Measurements from ENCODE around the gene PCAT6.
"Not testable (repeated sequence)": the region's sequence is repeated elsewhere in the genome, so short reads cannot be mapped to it uniquely, and the experiment has no call there.

PCAT6 gene

DNA sequence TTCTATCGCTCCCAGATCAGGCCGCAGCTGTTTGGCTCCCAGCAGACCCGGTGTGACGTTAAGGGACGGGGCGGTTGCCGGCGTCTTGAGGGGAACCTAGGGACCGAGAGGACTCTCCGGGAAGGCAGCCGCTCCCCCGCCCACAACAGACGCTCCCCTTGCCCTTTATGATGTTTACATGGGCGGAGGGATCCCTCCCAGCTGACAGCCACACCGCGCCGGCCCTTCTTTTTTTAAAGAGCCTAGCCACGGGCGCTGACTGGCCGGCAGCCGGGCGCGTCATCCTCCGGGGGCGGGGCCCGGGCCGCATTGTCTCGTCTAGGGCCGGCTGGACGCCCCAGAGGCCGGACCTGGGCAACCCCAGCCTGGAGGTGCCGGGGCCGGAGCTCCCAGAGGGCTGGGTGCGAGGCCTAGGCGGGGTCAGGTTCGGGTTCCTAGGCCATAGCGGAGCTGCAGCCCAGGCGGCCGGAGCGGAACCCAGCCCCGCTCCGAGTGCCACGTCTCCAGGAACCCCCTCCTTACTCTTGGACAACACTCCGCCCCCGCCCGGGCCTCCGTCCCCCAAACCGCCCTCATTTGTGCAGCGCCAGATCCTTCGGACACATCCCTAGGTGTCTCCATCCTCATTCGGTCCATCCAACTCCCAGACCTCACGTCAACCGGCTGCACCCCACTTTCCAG is at the start of gene PCAT6:
Gene PCAT6 (plus strand): TSS at position 340 of the 681 bp plus-strand sequence.
- Mint-ChIP-seq H3K4me1 (ENCODE audit: low read depth) (peaks cover 33% of the 10 kb centered on the region), H3K27ac (peak within 1 kb of the TSS; percentile 58), H3K27me3 (no peaks in the 10 kb centered on the region), H3K4me3 (peak within 1 kb of the TSS; percentile 88), H3K36me3 (no peaks in the 10 kb centered on the region), H3K9me3 (ENCODE audit: low read depth) (no peaks in the 10 kb centered on the region)

DNA sequence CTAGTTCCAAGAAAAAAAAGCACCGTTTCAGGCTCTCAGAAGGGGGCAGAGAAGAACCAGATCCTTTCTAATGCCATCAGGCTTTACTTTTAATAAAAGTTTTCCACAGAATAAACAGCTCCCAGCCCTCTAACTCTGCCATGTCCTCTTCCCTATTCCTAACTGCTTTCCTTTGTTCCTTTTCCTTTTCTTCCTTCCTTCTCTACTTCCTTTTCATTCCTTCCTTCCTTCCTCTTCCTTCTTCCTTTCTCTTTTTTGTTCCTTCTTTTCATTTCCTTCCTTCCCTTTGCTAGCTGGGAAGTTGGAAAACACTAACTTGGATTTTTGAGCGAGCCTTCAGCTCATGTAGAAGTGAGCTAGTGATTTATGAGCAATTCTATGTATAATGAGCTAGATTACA is 48.7 kb upstream of the PCAT6 start:
- Mint-ChIP-seq H3K27me3 (no peaks in the 10 kb centered on the region), H3K36me3 (peaks cover 3% of the 10 kb centered on the region), H3K4me3 (no peak overlapping the region), H3K27ac (no peak overlapping the region), H3K9me3 (ENCODE audit: low read depth) (no peaks in the 10 kb centered on the region), H3K4me1 (ENCODE audit: low read depth) (no peaks in the 10 kb centered on the region)

DNA sequence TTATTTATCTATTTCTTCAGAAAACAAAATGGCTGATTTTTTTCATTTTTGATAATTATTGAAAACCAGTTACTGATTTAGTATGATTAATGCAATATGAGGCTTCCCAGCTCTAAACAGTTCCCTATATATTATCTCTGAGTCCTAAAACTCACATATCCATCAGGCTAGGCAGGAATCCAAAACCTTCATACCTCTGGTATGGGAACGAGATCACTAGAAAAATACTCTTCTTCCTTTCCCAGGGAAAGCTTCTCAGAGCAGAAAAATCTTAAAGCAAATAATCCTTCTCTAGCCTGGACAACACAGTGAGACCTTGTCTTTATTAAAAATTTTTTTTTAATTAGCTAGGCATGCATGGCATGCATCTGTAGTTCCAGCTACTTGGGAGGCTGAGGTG is 45.0 kb upstream of the PCAT6 start:
- no peaks in the 10 kb centered on the region for H3K9me3 Mint-ChIP-seq (ENCODE audit: low read depth)
- H3K4me1 Mint-ChIP-seq (ENCODE audit: low read depth): no peaks in the 10 kb centered on the region
- no peaks in the 10 kb centered on the region for H3K27me3 Mint-ChIP-seq
- H3K36me3 Mint-ChIP-seq: peaks cover 6% of the 10 kb centered on the region
- H3K4me3 Mint-ChIP-seq: no peak overlapping the region
- H3K27ac Mint-ChIP-seq: no peak overlapping the region

DNA sequence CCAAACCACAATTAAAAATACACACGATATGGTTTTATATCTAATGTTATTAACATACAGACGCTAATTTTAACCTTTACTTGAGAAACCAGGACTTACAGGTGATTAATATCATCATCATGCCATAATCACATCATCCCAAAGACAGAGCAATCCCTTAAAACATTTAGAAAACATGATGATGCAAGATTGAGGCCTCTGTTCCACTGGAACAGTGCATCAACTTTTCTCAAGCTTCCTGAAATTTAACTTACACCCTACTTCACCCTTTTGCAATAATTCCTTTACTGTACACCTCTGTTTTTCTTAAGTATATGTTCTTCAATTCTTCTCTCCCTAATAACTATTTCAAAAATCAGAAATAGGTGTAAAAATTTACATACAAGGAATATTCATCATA is 40.6 kb upstream of the PCAT6 start:
- no peaks in the 10 kb centered on the region for H3K27me3 Mint-ChIP-seq
- H3K36me3 Mint-ChIP-seq: peaks cover 8% of the 10 kb centered on the region
- no peak overlapping the region for H3K27ac Mint-ChIP-seq
- H3K9me3 Mint-ChIP-seq (ENCODE audit: low read depth): no peaks in the 10 kb centered on the region
- H3K4me3 Mint-ChIP-seq: no peak overlapping the region
- H3K4me1 Mint-ChIP-seq (ENCODE audit: low read depth): no peaks in the 10 kb centered on the region

DNA sequence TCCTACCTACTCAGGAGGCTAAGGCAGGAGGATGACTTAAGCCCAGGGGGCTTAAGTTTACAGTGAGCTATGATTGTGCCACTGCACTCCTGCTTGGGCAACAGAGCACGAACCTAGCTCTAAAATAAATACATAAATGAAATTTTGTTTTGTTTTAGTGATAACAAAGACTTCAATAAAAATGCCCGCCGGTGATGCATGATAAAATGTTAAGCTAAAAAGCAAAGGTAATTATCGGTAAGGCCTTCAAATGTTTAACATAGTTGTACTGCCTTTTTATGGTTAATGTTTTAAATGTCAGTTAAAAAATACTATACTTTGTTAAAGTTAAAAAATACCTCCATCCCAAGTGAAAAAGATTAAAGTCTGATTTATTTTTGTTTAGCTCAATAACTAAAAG is 29.6 kb upstream of the PCAT6 start:
- Mint-ChIP-seq H3K27ac (peak overlapping the region; percentile 38), H3K4me3 (no peak overlapping the region), H3K4me1 (ENCODE audit: low read depth) (peaks cover 21% of the 10 kb centered on the region), H3K27me3 (no peaks in the 10 kb centered on the region), H3K9me3 (ENCODE audit: low read depth) (no peaks in the 10 kb centered on the region), H3K36me3 (peaks cover 3% of the 10 kb centered on the region)

DNA sequence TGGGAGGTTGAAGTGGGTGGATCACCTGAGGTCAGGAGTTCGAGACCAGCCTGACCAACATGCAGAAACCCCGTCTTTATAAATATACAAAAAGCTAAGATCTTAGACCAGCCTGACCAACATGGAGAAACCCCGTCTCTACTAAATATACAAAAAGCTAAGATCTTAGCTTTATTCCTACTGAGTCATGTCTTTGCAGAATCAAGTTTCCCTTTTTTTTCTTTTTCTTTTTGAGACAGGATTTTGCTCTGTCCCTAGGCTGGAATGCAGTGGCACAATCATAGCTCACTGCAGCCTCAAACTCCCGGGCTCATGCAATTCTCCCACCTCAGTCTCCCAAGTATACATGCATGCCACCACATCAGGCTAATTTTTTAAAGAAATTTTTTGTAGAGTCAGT is 23.9 kb upstream of the PCAT6 start:
- H3K27me3 Mint-ChIP-seq: no peaks in the 10 kb centered on the region
- no peak overlapping the region for H3K27ac Mint-ChIP-seq

DNA sequence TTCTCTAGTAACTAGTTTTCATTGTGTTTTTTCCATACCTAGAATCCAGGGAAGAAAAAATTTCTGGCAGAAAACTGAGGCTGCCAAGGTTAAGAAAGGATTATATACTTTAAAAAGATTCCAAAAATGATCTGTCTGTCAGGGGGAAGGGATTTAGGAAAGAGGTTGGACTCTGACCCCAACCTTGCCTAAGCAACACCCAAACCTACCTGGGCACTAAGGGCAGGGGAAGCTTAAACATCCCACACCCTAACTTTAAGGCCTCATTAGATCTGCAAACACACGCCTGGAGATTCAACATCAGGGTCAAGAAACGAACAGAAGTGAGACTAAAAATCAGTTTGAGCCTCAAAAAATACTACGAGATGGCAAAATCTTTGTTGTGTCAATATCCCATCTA is 22.0 kb upstream of the PCAT6 start:
- Mint-ChIP-seq H3K36me3 (no peaks in the 10 kb centered on the region), H3K4me1 (ENCODE audit: low read depth) (peaks cover 21% of the 10 kb centered on the region), H3K27ac (no peak overlapping the region), H3K27me3 (no peaks in the 10 kb centered on the region), H3K4me3 (no peak overlapping the region), H3K9me3 (ENCODE audit: low read depth) (no peaks in the 10 kb centered on the region)

More for the DNA sequence above, 23.9 kb upstream of the PCAT6 start:
- Mint-ChIP-seq H3K9me3 (ENCODE audit: low read depth) (no peaks in the 10 kb centered on the region), H3K36me3 (no peaks in the 10 kb centered on the region), H3K4me1 (ENCODE audit: low read depth) (peaks cover 23% of the 10 kb centered on the region), H3K4me3 (no peak overlapping the region)

DNA sequence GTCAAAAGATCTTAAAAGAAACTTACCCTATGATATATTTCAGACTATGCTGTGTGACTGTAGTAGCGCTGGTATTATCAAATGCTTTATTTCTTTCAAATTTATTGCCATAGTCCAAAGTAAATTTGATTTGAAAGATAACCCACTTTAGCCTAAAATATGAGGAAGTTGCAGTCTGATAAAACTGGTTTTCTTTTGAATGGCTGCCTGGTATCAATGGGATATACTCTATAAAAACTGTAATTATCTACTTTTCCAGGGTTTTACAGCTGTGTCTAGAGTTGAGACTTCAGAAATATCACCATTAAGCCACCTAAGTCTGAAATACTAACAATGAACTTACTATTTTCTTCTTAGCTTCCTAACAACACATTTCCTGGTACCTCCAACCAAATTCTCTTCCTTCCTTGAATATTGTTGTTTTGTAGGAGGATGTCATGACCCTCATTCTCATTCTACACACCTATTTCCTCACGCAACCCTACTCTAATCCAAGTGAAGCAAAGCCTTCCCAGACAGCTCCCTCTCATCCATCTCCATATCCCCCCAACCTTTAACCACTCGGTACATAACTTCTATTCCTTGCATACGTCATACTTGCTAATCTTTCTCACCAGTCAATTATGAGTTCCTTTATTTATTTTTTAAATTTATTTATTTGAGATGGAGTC is 19.5 kb upstream of the PCAT6 start:
- no peak overlapping the region for H3K27ac Mint-ChIP-seq

DNA sequence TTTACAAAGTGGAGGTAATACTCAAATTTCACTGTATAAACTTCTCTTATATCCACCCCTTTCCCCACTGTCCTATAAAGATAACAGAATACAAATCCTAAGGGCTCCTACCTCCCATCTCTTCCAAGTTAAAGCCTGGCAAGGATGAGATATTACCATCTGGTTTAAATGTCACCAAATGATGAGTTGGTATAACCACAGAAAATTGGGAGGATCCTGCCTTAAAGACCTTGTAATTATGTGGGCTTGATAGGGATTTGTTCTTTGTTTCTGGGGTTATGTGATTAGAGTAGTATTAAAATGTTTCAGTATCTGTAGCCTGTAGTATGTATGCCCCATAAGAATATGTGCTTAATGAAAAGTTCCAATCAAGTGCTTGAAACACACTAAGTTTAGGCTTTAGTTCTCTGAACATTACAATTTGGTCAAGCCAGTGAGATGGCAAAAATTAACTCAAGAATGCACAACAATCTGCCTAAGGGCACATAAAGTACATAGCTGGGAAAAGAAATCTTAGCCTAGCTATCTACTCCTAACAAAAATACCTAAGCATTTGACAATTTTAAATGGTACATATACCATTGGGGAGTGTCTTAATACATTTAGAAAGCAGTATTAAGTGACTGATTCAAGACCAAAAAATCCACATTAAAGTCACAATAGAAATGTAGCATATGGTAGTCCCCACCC is 16.6 kb upstream of the PCAT6 start:
- Mint-ChIP-seq H3K27me3 (no peaks in the 10 kb centered on the region), H3K27ac (no peak overlapping the region), H3K36me3 (no peaks in the 10 kb centered on the region), H3K4me1 (ENCODE audit: low read depth) (peaks cover 30% of the 10 kb centered on the region), H3K9me3 (ENCODE audit: low read depth) (no peaks in the 10 kb centered on the region), H3K4me3 (no peak overlapping the region)

More for the DNA sequence above, 19.5 kb upstream of the PCAT6 start:
- H3K36me3 Mint-ChIP-seq: no peaks in the 10 kb centered on the region
- no peak overlapping the region for H3K4me3 Mint-ChIP-seq
- H3K9me3 Mint-ChIP-seq (ENCODE audit: low read depth): no peaks in the 10 kb centered on the region
- H3K27me3 Mint-ChIP-seq: no peaks in the 10 kb centered on the region
- peaks cover 23% of the 10 kb centered on the region for H3K4me1 Mint-ChIP-seq (ENCODE audit: low read depth)

DNA sequence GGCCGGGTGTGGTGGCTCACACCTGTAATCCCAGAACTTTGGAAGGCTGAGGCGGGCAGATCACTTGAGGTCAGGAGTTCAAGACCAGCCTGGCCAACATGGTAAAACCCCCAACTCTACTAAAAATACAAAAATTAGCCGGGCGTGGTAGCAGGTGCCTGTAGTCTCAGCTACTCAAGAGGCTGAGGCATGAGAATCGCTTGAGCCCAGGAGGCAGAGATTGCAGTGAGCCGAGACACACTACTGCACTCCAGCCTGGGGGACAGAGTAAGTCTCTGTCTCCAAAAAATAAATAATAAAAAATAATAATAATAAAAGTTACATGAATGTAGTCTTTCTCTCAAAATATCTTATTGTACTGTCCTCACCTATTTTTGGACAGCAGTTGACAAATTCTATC is 15.8 kb upstream of the PCAT6 start:
- peaks cover 30% of the 10 kb centered on the region for H3K4me1 Mint-ChIP-seq (ENCODE audit: low read depth)
- not testable (repeated sequence) for H3K4me3 Mint-ChIP-seq; H3K36me3 Mint-ChIP-seq; H3K9me3 Mint-ChIP-seq (ENCODE audit: low read depth); H3K27ac Mint-ChIP-seq; H3K27me3 Mint-ChIP-seq

DNA sequence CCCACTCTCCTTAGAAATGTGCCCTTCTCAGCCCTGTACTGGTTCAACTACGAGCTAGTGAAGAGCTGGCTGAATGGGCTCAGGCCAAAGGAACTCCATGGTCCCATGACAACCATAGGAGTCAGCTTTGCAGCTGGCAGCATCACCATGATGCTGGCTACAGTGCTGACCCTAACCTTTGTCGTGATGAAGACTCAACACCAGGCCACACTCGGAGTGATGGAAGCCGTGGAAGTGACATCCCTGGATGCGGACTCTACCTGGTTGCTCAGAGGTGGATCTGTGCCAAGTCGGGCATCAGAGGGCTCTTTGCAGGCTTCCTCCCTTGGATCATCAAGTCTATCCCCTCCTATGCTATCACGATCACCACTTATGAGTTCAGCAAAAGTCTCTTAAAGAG is 14.1 kb upstream of the PCAT6 start:
- H3K9me3 Mint-ChIP-seq (ENCODE audit: low read depth): no peaks in the 10 kb centered on the region
- H3K4me1 Mint-ChIP-seq (ENCODE audit: low read depth): peaks cover 35% of the 10 kb centered on the region
- no peak overlapping the region for H3K4me3 Mint-ChIP-seq
- peak overlapping the region; percentile 16 for H3K27ac Mint-ChIP-seq
- H3K36me3 Mint-ChIP-seq: peaks cover 3% of the 10 kb centered on the region
- no peaks in the 10 kb centered on the region for H3K27me3 Mint-ChIP-seq

DNA sequence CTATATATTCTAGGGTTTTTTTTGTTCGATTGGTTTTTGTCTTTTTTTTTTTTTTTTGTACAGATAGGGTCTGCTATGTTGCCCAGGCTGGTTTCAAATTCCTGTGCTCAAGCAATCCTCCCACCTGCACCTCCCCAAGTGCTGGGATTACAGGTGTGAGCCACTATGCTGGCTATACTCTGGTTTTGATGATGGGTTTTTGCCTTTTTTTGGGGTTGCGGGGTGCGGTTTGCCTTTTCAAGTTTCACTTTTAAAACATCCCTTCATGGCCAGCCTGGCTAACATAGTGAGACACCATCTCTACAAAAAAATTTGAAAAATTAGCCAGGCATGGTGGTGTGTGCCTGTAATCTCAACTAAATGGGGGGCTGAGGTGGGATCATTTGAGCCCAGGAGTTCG is 12.5 kb upstream of the PCAT6 start:
- Mint-ChIP-seq H3K27ac (no peak overlapping the region), H3K4me3 (no peak overlapping the region)

DNA sequence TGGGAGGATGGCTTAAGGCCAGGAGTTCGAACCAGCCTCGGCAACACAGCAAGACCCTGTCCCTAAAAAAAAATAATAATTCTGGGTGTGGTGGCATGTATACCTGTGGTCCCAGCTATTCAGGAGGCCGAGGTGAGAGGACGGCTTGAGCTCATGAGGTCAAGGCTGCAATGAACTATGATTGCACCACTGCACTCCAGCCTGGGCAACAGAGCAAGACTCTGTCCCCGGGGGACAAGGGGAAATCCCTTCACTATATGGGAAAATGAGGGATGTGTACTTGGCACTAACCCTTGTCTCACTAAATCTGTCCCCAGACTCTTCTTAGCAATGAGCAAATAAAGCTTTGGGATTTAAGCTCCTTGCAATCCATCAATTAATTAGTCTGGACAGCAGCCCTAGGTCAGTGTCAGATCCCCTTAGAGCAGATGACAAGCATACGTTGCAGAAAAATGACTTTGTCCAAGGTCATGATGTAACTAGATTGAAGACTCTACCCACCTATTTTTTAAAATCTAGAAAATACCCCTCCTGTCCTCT is 11.9 kb upstream of the PCAT6 start:
- no peak overlapping the region for H3K4me3 Mint-ChIP-seq
- H3K36me3 Mint-ChIP-seq: peaks cover 3% of the 10 kb centered on the region
- peaks cover 51% of the 10 kb centered on the region for H3K4me1 Mint-ChIP-seq (ENCODE audit: low read depth)
- no peaks in the 10 kb centered on the region for H3K27me3 Mint-ChIP-seq
- H3K27ac Mint-ChIP-seq: no peak overlapping the region
- no peaks in the 10 kb centered on the region for H3K9me3 Mint-ChIP-seq (ENCODE audit: low read depth)

More for the DNA sequence above, 12.5 kb upstream of the PCAT6 start:
- Mint-ChIP-seq H3K27me3 (no peaks in the 10 kb centered on the region), H3K36me3 (peaks cover 3% of the 10 kb centered on the region), H3K4me1 (ENCODE audit: low read depth) (peaks cover 45% of the 10 kb centered on the region), H3K9me3 (ENCODE audit: low read depth) (no peaks in the 10 kb centered on the region)

DNA sequence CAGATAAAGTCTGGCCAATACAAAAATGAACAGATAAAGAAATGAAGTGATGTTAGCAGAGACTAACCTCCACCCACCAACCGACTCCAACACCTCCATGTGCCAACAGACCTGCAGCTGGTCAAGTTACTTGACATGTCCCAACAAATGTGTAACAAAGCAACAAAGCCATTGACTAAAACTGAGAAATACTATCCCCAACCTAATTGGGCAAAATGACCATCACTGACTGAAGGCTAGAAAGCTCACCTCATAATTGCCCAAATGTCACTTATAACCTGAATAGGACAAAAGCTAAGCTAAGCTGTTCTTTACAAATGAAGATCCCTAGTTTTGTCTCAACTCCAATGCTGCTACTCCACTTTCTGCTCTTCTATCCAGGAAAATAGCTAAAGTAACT is 10.0 kb upstream of the PCAT6 start:
- Mint-ChIP-seq H3K27ac (peak overlapping the region; percentile 61), H3K4me1 (ENCODE audit: low read depth) (peaks cover 62% of the 10 kb centered on the region), H3K4me3 (no peak overlapping the region), H3K27me3 (no peaks in the 10 kb centered on the region), H3K36me3 (peaks cover 3% of the 10 kb centered on the region), H3K9me3 (ENCODE audit: low read depth) (no peaks in the 10 kb centered on the region)

DNA sequence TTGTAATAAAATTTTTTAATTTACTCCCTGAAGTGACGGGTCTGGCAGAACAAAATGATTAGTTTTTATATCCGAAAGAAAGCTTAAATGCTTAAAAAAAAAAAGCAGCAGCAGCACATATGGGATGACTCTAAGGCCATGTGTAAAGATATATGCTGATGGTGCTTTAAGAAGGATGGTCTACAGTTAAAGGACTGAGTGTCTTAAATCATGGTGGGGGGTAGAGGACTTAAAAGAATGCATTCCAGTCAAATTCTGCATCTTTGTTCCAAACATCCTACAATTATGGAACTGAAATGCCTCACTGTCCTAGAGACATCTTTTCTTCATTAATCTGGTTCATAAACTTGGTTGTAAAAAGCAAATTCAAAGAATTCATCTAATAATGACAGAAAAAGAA is 9.6 kb upstream of the PCAT6 start:
- H3K4me3 Mint-ChIP-seq: no peak overlapping the region
- peaks cover 63% of the 10 kb centered on the region for H3K4me1 Mint-ChIP-seq (ENCODE audit: low read depth)
- no peaks in the 10 kb centered on the region for H3K27me3 Mint-ChIP-seq
- H3K27ac Mint-ChIP-seq: no peak overlapping the region
- no peaks in the 10 kb centered on the region for H3K9me3 Mint-ChIP-seq (ENCODE audit: low read depth)
- H3K36me3 Mint-ChIP-seq: peaks cover 3% of the 10 kb centered on the region

All from activated naive CD8-positive, alpha-beta T cell (primary cell).